Measurements from ENCODE around the gene HSD11B2.
A peak's percentile ranks its signal among the peaks of the same experiment; 100 is the strongest.

The HSD11B2 gene

GRCh38 chr16:67396159-67397035 is 34.5 kb upstream of the HSD11B2 start:
- FAIRE-seq (no peak), DNase-seq (ENCODE audit: low spot score) (peak; percentile 80)

- DNase-seq (ENCODE audit: low spot score) (no peak), FAIRE-seq (no peak)
These were observed 33.7 kb upstream of the HSD11B2 start for GRCh38 chr16:67397036-67397801.

- FAIRE-seq (no peak), DNase-seq (ENCODE audit: low spot score) (no peak)
These were observed 32.9 kb upstream of the HSD11B2 start for GRCh38 chr16:67397812-67398545.

DNA sequence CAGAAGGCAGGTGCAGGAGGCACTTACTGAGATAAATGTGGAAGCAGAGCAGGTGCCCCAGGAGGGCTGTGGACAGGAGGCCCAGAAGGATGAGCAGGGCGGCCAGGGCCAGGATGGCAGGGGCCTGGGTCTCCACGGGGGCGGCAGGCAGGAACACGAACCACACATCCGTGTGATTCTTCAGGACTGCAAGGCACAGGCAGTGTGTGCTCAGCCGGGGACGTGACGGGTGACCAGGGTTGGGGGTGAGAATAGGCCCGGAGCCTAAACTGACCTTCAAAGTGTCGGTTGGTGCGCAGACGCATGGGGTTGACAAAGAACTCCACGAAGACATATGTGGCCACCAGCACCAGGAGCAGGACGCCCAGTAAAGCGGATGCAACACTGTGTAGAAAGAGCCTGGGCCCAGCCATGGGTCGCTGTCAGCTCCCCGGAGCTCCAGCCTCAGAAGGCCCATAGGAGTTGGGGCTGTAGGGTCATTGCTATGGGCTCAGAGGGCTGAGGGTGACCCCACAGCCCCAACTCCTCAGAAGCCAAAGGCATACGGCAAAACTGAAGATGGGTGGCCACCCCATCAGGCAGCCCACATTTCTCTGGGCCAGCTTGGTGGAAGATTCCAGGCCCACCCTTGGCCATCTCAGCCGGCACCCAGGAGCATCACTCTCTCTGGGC is 32.2 kb upstream of the HSD11B2 start:
- FAIRE-seq (no peak), DNase-seq (ENCODE audit: low spot score) (no peak)

- FAIRE-seq = no peak
- no peak for DNase-seq (ENCODE audit: low spot score)
These were observed 31.6 kb upstream of the HSD11B2 start for GRCh38 chr16:67399218-67399733.

- FAIRE-seq (no peak), DNase-seq (ENCODE audit: low spot score) (no peak)
These were observed 30.9 kb upstream of the HSD11B2 start for GRCh38 chr16:67399749-67400704.

DNA sequence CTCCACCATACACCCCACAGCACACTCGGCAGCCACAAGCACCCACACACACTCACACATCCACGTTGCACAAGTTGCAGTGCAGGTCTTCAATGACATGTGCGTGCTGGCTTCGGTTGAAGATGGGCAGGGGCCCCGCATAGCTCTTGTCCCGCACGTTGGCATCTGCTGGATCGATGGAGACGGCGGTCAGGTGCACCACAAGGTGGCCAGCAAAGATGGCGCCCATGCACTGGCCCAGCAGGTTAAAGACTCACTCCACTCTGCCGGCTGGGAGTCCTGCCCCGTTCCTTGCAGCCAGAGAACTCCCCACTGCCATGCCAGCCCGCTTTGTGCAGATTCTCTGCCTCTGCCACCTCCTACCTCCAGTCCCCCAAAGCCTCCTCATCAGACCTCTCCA is 30.0 kb upstream of the HSD11B2 start:
- FAIRE-seq = no peak

GRCh38 chr16:67403976-67404555 is 26.9 kb upstream of the HSD11B2 start:
- DNase-seq (ENCODE audit: low spot score) (no peak), FAIRE-seq (no peak)

More for the DNA sequence above, 30.0 kb upstream of the HSD11B2 start:
- DNase-seq (ENCODE audit: low spot score) = no peak

DNA sequence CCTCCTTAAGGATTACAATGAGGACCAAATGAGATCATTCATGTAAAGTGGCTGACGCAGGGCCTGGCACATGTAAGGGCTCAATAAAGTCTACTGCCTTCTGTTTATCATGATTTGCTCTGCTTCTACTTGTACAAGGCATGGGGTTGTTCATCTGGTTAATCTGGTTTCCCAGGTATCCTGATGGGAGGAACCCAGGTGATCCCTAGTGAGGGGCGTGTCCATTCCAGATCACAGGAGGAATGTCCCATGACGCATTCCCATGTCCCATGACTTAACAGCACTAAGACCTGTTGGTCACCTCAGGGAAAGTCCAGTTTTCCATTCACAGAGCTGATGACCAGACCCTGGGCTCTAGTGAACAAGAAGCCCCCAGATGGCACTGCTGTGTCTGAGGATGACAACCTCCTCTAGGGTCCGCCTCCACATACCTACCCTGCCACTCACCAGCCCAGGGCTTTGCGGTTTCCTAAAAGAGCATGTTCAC is 26.1 kb upstream of the HSD11B2 start:
- FAIRE-seq (no peak), DNase-seq (ENCODE audit: low spot score) (no peak)

DNA sequence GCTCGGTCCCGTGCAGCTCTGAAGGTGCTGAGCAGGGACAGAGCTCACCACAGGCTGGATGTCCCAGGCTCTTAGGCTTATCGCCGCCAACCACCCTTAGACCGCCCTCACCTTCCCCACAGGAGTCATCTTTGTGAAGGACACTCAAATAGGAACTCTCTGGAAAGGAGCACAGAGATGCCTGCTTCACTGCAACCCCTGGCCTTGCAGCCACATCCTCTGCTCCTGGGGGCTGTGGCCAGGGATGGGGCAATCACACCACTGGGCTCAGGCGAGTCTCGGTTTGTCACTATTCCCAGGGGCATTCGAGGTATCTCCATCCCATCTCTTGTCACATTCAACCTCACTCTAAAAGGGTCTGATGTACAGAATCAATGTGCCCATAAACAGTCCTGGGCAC is 25.6 kb upstream of the HSD11B2 start:
- DNase-seq (ENCODE audit: low spot score) (no peak), FAIRE-seq (no peak)

DNA sequence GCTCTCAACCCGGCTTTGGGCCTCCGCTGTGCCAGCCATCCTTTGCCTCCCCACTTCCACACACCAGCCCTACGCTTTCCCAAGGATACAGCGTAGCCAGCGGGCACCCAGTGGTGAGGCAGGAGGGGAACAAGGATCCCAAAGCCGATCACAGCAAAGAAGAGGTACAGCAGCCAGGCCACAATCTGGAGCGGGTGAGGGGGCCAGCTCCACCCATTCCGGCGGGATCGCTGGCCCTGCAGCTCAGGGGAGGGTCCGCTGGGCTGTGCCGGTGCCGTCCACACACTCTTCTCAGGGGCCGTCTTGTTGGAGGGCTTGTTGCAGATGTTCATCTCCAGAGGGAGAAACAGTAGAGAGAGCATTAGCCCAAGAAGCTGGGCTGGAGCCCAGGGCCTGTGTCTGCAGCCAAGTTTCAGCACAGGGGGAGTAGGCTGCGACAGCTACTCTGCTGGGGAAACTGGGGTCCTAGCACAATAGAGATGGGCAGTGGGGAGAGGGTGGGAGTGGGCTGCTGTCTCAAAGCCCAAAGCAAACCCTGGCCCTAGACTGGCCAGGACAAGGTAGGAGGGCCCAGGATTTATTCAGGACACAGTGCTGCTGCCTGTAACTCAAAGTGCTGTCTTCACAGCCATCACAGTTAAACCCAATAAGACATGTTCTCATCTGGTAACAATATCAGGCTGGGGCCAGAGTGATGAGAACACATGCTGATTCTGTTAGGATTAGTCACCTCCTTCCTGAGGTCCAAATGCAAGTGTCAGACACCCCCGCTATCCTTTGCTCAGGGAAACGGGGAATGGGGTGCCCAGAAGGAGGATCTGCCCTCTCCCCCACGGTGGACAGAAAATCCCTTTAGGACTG is 24.6 kb upstream of the HSD11B2 start:
- FAIRE-seq = peak; percentile 30
- DNase-seq (ENCODE audit: low spot score) = peak; percentile 24

DNA sequence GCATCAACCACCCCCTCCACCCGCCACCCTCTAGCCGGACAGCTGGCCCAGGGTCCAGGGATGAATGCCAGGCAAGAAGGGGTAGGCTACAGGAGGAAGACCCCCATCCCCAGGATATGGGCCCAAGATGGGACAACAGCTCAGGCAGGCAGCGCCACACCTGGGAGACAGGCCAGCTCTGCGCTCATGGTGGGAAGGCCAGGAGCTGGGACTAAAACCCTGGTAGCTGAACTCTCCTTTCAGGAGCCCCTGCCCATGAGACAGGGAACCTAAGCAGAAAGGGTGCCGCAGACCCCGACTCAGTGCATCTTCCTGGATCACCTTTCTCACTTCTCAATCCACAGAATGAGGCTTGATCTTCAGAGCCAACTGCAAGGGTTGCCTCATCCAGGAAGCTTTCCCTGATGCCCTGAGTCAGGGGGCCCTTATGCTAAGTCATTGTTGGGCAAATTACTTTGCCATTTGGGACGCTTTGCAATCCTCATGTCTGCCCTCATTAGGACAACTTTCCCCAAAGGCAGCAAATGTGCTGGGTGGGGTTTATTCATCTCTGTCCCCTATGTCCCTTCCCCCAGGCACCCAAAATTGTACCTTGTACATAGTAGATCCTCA is 23.6 kb upstream of the HSD11B2 start:
- DNase-seq (ENCODE audit: low spot score) = no peak
- FAIRE-seq = no peak

DNA sequence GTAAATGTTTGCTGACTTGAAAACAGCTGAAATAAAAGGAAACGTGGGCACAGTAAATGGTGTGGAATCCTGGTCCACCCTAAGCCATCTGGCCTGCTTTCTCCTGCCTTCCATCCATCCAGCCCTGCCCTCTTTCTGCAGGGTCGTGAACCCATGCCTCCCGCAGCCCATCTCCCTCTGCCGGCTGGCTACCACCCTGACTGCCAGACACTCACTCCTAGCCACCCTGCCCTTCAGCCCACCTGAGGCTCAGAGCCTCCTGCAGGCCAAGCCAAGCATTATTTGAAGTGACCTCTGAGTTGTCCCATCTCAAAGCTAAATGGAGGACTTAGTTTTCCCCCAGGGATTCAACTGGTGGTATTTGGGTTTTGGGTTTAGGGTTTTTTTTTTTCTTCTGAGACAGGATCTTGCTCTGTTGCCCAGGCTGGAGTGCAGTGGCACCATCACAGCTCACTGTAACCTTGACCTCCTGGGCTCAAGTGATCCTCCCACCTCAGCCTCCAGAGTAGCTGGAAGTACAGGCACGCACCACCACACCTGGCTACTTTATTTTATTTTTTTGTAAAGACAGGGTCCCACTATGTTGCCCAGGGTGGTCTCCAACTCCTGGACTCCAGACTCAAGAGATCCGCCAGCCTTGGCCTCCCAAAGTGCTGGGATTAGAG is 23.0 kb upstream of the HSD11B2 start:
- DNase-seq (ENCODE audit: low spot score) = no peak
- FAIRE-seq = no peak

GRCh38 chr16:67409631-67410030 is 21.3 kb upstream of the HSD11B2 start:
- no peak for FAIRE-seq
- no peak for DNase-seq (ENCODE audit: low spot score)

DNA sequence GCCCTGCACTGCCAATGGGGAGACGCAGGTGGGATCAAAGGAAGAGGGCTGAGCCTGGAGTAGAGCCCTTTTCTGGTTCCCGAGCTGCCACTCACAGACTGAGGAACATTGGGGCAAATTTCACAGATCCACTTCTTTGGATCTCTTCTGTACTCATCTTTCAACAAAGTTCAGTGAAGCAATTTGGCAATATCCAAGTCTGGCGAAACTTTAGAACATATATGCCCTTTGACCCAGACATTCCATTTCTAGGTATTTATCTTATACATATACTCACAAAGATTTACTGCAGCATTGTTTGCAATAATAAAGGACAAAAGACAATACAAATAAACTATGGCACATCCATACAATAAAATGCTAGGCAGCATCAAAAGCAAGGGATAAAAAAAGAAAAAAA is 19.6 kb upstream of the HSD11B2 start:
- DNase-seq (ENCODE audit: low spot score) = no peak
- no peak for FAIRE-seq

GRCh38 chr16:67412294-67412693 is 18.6 kb upstream of the HSD11B2 start:
- FAIRE-seq = no peak
- DNase-seq (ENCODE audit: low spot score) = no peak
